HPDE6-E6E7 (cell line): ENCODE data around the gene JUN.

Source experiments
- DNase-seq: peaks from one replicate; pipeline ENCODE4 v3.0.0; 2011; ENCODE audit warnings: missing footprints; ENCODE audit errors: extremely low spot score

Gene JUN

GRCh38 chr1:58783090-58783992, 506 bp downstream of the JUN start:
- DNase-seq: no peak

GRCh38 chr1:58782178-58783089, 1.4 kb downstream of the JUN start:
- DNase-seq: no peak

GRCh38 chr1:58781541-58782177, 2.2 kb downstream of the JUN start:
- no peak for DNase-seq

DNA sequence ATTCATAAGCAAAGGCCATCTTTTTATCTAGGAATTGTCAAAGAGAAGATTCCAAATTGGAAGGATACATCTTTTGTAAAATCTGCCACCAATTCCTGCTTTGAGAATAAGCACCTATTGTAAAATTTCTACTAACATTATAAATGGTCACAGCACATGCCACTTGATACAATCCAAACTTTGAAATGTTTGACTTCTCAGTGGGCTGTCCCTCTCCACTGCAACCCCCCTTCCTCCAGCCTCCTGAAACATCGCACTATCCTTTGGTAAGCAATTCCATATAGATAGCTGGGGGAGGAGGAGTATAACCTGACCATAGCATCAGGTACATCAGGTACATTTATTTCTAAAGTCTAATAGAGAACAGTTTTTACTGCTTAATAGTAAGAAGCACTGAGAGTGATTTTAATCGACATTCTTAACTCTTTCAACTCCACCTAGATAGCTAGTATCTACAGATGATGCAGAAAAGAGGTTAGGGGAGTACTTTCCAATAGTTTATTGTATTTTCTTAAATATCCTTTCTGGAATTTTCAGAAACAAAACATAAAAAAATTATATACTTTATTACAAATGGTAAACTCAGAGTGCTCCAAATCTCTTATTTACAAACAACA, 2.9 kb downstream of the JUN start:
- DNase-seq: no peak

DNA sequence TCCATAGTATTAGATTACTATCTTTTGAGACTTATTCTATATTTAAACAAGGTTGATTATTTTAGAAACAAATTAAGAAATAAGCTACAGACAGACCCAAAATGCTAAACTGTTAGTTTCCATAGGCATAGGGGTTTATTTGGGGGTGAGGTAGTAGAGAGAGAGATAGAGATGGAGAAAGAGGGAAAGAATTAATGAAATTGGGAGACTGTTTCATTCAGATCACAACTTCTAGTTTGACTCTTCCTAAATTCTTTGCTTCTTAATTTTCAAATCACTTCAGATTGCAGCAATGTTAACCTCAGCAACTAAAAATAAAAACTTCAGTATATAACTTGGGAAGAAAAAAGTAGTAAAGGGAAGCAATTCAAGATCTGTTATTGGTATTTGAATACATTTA, 3.4 kb downstream of the JUN start:
- DNase-seq: no peak

DNA sequence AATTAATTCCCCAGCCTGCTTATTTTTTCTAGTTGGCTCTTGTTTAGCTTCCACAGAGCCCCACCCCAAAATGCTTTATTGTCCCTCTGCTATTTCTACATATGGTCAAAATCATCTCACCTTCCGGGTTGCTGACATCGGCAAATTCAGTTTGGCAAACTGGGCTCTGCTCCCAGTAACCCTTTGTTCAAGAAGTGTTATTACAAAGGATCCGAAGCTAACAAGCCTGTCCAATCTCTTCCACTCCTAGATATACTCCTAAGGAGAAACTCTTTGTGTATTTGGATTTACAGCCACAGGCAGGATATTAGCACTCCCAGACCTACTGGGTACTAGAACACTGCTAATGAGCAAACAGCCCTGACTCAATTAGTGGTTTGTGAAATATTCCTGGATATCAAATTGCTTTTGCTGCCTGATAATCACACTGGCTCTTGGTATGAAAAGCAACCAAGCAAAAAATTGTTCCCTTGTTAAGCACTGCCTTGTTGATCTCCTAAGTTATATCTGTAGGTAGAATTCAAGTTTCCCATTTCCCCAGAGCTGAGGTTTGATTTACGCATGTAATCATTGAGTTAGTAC, 4.0 kb downstream of the JUN start:
- no peak for DNase-seq

DNA sequence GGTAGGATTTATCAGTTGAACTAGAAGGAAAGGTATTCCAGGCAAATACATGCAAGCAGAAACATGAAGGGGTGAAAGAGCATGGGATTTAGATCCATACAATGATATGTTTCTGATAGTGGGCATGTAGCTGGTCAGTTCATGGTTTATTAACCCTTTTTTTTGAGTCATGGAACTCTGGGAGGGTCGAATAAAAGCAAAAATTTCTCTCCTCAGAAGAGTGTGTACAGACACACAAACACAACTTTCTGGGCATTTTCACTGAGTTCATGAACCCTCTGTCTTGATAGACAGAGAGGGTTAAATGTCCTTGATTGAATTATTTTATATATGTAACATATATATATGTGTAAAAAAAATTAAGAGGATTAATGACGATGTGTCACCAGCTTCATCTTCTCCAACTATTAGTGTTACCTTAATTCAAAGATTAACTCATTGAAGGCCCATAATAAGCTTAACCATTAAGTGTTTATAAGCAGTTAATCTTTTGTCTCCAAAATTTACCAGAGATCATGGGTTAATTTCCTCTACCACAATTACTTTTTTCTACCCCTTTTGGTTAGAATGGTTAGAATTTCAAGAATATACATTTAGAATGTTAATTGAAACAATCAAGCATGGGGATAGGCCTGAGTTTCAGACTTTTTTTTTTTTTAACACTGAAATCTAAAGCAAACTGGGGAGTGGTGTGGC, 4.6 kb downstream of the JUN start:
- no peak for DNase-seq

GRCh38 chr1:58778385-58779000, 5.4 kb downstream of the JUN start:
- no peak for DNase-seq

GRCh38 chr1:58774027-58774426, 9.8 kb downstream of the JUN start:
- no peak for DNase-seq

GRCh38 chr1:58773406-58773840, 10.4 kb downstream of the JUN start:
- DNase-seq: no peak

DNA sequence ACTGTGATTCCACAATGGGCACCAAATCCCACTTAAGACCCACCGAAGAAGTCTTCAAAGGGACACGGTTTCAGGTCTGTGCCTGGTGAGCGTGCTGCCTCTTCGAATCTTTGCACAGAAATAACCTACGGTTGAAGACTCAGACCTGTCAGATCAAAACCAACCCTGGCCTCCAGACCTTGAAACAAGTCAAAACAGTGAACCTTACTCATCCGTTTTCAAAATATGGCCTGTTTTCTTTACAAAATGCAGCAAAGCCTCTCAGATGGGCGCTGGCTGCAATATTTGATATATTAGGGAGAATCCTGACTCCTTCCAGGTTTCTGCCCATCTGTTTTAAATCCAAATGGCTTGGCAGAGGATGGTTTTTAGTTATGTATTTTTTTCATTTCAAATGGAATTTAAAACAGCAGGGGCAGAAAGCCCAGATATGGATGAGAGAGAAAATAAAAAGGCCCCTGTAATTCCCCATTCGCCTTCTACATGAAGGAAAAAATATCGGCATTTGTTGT, 14.0 kb downstream of the JUN start:
- DNase-seq: no peak

- DNase-seq: no peak
These were observed 14.7 kb downstream of the JUN start for GRCh38 chr1:58768971-58769808.

DNA sequence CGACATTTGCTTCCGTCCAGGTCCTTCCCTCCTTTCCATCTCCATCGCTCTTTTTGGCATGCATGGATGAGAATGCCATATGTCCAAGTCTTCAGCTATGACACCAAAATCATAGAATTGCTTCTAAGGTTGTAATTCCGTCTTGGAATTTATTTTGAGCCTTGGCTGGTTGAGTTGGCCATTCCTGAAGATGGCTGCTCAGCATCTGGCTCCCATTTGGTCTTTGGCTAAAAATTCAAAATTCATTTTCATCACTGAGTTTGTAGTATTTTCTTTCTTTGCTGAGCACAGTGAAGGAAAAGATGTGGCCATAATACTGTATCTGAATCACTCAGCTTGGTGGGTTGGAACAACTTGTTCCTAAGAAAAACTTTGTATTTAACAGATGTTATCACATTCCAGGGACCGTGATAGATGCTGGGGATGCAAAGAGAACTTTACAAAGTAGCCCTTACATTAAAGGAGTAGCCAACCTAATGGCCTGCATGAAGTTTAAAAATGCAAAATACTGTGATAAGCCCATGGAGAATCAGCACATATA, 15.6 kb downstream of the JUN start:
- DNase-seq: no peak

GRCh38 chr1:58767143-58767542, 16.7 kb downstream of the JUN start:
- DNase-seq: no peak

- DNase-seq: no peak
These were observed 18.4 kb downstream of the JUN start for GRCh38 chr1:58765441-58765840.

DNA sequence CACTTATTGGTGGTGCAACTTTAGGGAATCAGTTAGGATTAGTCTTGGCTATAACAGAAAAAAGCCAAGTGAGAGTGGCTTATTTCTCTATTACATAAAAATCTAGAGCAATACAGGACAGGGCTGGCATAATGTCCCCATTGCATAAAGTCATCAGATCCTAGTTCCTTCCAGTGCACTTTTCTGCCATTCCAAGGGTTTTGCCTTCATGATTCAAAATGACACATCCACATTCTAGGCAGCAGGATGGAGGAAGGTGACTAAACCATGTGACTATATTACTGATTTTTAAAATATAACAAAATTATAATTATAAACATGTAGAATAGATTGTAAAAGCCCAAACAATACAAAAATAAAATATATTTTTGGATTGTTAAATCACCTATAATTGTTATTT, 18.8 kb downstream of the JUN start:
- no peak for DNase-seq

DNA sequence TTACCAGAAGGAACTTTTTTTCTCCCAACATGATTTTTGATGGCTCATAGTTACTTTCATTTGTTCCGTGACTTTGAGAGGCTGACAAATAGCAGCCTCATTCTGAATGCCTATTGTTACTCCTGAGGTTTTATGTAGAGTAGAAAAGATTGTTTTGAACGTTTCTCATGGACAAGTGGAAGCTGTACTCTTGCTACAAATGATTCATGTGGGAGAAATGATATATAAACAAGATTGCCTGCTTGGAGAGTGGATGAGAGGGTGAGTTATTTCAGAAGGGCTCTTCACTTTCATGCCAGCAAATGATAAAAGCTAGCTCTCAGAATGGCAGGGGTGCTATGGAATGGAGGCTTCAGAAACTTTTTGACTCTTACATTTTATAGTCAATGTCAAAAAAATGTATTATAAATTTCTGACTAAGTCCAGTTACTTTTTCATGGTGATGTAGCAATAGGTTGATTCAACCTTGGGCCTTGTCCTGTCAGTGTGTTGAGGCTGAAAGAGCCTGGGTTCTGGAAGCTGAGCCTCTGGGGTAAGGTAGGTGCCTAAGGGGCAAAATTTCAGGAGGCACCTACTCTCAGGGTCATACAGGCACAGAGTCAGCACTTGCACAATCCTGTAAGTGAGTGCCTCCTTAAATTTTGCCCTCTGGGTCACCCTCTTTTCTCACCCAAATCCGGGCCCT, 19.4 kb downstream of the JUN start:
- DNase-seq: no peak

- no peak for DNase-seq
These were observed 20.6 kb downstream of the JUN start for GRCh38 chr1:58763214-58763613.
